ENCODE data around the gene LRRC61. TPM values are rescaled to one million over a fixed set of nuclear protein-coding genes. Genes with fewer than 3 reads are reported as not detected.

Gene LRRC61
- total RNA-seq, 4 donors from 2014 or later = 16.6 to 26.0 (median 18.6) TPM

DNA sequence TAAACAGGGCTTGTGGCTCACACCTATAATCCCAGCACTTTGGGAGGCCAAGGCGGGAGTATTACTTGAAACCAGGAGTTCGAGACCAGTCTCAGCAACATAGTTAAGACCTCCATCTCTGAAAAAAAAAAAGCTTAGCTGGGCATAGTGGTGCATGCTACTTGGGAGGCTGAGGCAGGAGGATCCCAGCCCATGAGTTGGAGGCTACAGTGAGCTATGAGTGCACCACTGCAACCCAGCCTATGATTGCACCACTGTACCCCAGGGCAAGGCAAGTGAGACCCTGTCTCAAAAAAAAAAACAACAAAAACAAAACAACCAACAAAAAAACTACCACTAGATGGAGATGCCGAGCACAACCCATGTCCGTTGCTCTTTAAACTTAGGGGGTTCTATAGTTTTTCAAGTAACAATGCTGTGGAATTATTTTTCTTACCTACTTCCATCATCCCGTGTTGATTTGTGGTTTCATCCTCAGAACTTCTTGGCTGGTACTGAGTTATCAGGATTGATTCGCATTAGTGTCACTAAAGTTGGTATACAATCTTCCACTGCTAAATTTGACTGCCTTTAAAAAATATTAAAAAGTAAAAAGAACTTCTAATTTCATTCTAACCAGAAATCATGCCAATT, 33.2 kb downstream of the LRRC61 start:
- WGBS, 2 donors = 31 to 36% methylated on average over 6 of the region's 6 CpGs
- intact Hi-C loops (cut with DNase I; ENCODE audit: low total_unique reads) = no loop called here
- no peak for TF ChIP-seq POLR2A (IDR thresholded peaks at IDR 0.05)
- TF ChIP-seq, protein P1, sequence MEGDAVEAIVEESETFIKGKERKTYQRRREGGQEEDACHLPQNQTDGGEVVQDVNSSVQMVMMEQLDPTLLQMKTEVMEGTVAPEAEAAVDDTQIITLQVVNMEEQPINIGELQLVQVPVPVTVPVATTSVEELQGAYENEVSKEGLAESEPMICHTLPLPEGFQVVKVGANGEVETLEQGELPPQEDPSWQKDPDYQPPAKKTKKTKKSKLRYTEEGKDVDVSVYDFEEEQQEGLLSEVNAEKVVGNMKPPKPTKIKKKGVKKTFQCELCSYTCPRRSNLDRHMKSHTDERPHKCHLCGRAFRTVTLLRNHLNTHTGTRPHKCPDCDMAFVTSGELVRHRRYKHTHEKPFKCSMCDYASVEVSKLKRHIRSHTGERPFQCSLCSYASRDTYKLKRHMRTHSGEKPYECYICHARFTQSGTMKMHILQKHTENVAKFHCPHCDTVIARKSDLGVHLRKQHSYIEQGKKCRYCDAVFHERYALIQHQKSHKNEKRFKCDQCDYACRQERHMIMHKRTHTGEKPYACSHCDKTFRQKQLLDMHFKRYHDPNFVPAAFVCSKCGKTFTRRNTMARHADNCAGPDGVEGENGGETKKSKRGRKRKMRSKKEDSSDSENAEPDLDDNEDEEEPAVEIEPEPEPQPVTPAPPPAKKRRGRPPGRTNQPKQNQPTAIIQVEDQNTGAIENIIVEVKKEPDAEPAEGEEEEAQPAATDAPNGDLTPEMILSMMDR (IDR thresholded peaks at IDR 0.05) = no peak
- no peak overlapping the region for H3K4me3 ChIP-seq (ENCODE audit: low read depth, poor library complexity, severe bottlenecking)
- DNase-seq (ENCODE audit: low spot score in 2 of 2) = no peak

DNA sequence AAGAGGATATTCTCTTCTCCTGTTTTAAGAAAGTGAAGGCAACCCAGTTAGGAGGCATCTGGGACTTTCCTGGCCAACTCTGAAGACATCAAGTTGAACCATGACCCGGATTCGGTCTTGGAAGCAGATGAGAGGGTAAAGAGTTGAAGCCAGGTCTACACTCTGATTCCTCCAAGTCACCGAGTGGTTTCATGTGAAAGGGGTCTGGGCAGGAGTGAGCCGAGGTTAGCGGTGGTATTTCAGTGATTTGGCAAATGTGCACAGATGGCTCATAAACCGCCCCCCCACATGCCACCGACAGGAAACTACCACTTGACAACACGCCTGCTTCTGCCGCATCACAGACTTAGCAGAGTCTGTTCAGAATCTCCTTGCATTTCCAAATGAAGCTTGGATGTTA, 34.1 kb downstream of the LRRC61 start:
- no peak for DNase-seq (ENCODE audit: low spot score in 2 of 2)
- TF ChIP-seq, protein P1 (IDR thresholded peaks at IDR 0.05) = no peak
- no peak for TF ChIP-seq POLR2A (IDR thresholded peaks at IDR 0.05)
- 42 to 45% methylated on average over 9 of the region's 9 CpGs for WGBS, 2 donors
- intact Hi-C loops (cut with DNase I; ENCODE audit: low total_unique reads) = no loop called here
- no peak overlapping the region for H3K4me3 ChIP-seq (ENCODE audit: low read depth, poor library complexity, severe bottlenecking)

- DNase-seq (ENCODE audit: low spot score in 2 of 2) = no peak
- intact Hi-C loops (cut with DNase I; ENCODE audit: low total_unique reads) = no loop called here
- WGBS, 2 donors = 60 to 65% methylated on average over 13 of the region's 13 CpGs
- TF ChIP-seq, protein P1 (IDR thresholded peaks at IDR 0.05) = no peak
- no peak for TF ChIP-seq POLR2A (IDR thresholded peaks at IDR 0.05)
- no peak overlapping the region for H3K4me3 ChIP-seq (ENCODE audit: low read depth, poor library complexity, severe bottlenecking)
Measured at GRCh38 chr7:150357771-150358427, 34.7 kb downstream of the LRRC61 start.

DNA sequence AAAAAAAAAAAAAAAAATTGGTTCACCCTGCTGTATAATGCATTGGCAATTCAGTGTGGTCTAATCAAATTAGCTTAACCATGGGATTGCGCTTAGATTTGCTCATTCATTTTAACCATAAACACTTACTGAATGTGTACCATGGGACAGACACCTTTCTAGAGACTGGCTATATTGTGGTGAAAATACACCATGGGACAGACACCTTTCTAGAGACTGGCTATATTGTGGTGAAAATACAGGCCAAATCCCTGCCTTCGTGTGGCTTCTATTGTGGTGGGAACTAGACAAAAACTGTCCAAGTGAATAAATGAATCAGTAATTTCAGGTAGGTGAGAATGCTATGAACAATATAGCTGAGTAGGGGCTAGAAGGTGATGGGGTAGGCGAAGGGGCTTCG, 35.3 kb downstream of the LRRC61 start:
- intact Hi-C loops (cut with DNase I; ENCODE audit: low total_unique reads) = no loop called here

DNA sequence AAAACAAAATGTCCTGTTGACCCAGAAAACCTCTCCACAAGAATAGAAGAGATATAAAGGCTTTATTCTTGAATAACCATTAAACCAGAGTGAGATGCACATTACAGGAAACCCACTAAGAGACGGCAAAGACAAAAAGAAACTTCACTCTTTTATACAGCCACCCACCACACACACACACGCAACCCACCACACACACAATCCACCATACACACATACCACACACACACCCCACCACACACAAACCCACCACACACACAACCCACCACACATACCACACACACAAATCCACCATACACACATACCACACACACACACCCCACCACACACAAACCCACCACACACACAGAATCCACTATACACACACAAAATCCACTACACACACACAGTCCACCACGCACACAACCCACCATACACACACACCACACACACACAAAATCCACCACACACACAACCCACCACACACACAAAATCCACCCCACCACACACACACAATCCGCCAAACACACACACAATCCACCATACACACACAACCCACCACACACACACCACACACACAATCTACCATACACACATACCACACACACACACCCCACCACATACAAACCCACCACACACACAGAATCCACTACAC, 36.0 kb downstream of the LRRC61 start:
- DNase-seq (ENCODE audit: low spot score in 2 of 2) = no peak
- no peak overlapping the region for H3K4me3 ChIP-seq (ENCODE audit: low read depth, poor library complexity, severe bottlenecking)
- intact Hi-C loops (cut with DNase I; ENCODE audit: low total_unique reads) = no loop called here
- whole genome bisulfite sequencing, 2 donors = 91% methylated on average over 4 of the region's 4 CpGs
- TF ChIP-seq POLR2A (IDR thresholded peaks at IDR 0.05) = no peak
- TF ChIP-seq, protein P1 (IDR thresholded peaks at IDR 0.05) = no peak

More for the DNA sequence above, 35.3 kb downstream of the LRRC61 start:
- WGBS, 2 donors = 91 to 92% methylated on average over 4 of the region's 4 CpGs
- H3K4me3 ChIP-seq (ENCODE audit: low read depth, poor library complexity, severe bottlenecking) = no peak overlapping the region
- no peak for TF ChIP-seq POLR2A (IDR thresholded peaks at IDR 0.05)
- TF ChIP-seq, protein P1 (IDR thresholded peaks at IDR 0.05) = no peak
- no peak for DNase-seq (ENCODE audit: low spot score in 2 of 2)
